HepG2 (cell line): ENCODE data around the gene TCFL5. TPM values are rescaled to one million over a fixed set of nuclear protein-coding genes. Genes with fewer than 3 reads are reported as not detected.

ENCODE experiments used
- CTCF ChIP-seq: sonication (generic); formaldehyde crosslinking; IDR thresholded peaks from 2 replicates; pipeline ENCODE4 v1.5.0; 2020; ENCODE audit warnings: mild to moderate bottlenecking, missing genetic modification reagents, moderate library complexity
- ERF ChIP-seq: IDR thresholded peaks from 2 replicates; pipeline ENCODE4 v1.6.1; 2018; ENCODE audit warnings: missing biosample characterization, missing genetic modification reagents
- FOSL2 ChIP-seq: sonication (generic); formaldehyde crosslinking; IDR thresholded peaks from 2 replicates; pipeline ENCODE4 v1.4.0; 2020; ENCODE audit warnings: missing genetic modification reagents
- FOXA1 ChIP-seq, 2 experiments: fragments of 450-650 bp in 1 of 2; sonication (generic) in 1 of 2; formaldehyde crosslinking in 1 of 2; IDR thresholded peaks; 2 replicates each; pipeline versions ENCODE4 v1.4.0 to v1.6.1; 2016 to 2020; ENCODE audit warnings: missing genetic modification reagents in 1 of 2
- HOXA3 ChIP-seq: sonication (generic); formaldehyde crosslinking; IDR thresholded peaks from 2 replicates; pipeline ENCODE4 v1.5.0; 2020; ENCODE audit warnings: missing genetic modification reagents
- KLF15 ChIP-seq: sonication (generic); formaldehyde crosslinking; IDR thresholded peaks from 2 replicates; pipeline ENCODE4 v1.8.1; 2023; ENCODE audit warnings: borderline replicate concordance, mild to moderate bottlenecking, inconsistent platforms, missing genetic modification reagents, mixed read lengths
- MTA1 ChIP-seq: sonication (generic); formaldehyde crosslinking; IDR thresholded peaks from 2 replicates; pipeline ENCODE4 v1.4.0; 2020; ENCODE audit warnings: missing genetic modification reagents, mild to moderate bottlenecking, borderline replicate concordance
- NFATC3 ChIP-seq: sonication (generic); formaldehyde crosslinking; IDR thresholded peaks from 2 replicates; pipeline ENCODE4 v1.5.1; 2020; ENCODE audit warnings: mild to moderate bottlenecking, missing genetic modification reagents
- NR1H2 ChIP-seq: sonication (generic); formaldehyde crosslinking; IDR thresholded peaks from 2 replicates; pipeline ENCODE4 v1.8.1; 2022; ENCODE audit warnings: low read depth, missing genetic modification reagents, borderline replicate concordance
- PHF8 ChIP-seq: sonication (generic); formaldehyde crosslinking; IDR thresholded peaks from 2 replicates; pipeline ENCODE4 v1.5.0; 2020; ENCODE audit warnings: missing genetic modification reagents
- RCOR2 ChIP-seq: IDR thresholded peaks from 2 replicates; pipeline ENCODE4 v1.6.1; 2016; ENCODE audit warnings: missing biosample characterization, missing genetic modification reagents
- SNAPC5 ChIP-seq: sonication (generic); formaldehyde crosslinking; IDR thresholded peaks from 2 replicates; pipeline ENCODE4 v1.8.1; 2023; ENCODE audit warnings: mild to moderate bottlenecking, missing genetic modification reagents, borderline replicate concordance
- SPEN ChIP-seq: sonication (generic); formaldehyde crosslinking; IDR thresholded peaks from 2 replicates; pipeline ENCODE4 v1.5.1; 2020; ENCODE audit warnings: low read depth, mild to moderate bottlenecking, missing genetic modification reagents
- SSRP1 ChIP-seq: IDR thresholded peaks from 2 replicates; pipeline ENCODE4 v1.6.1; 2016; ENCODE audit warnings: control low read depth
- TARDBP ChIP-seq: sonication (generic); formaldehyde crosslinking; IDR thresholded peaks from 2 replicates; pipeline ENCODE4 v1.8.0; 2022; ENCODE audit warnings: mild to moderate bottlenecking, missing genetic modification reagents
- YY1 ChIP-seq: IDR thresholded peaks from 2 replicates; pipeline ENCODE4 v1.6.1; 2011; ENCODE audit warnings: low read length, low read depth, moderate library complexity, mild to moderate bottlenecking; ENCODE audit not compliant: insufficient read depth, insufficient replicate concordance
- ZC3H13 ChIP-seq: sonication (generic); formaldehyde crosslinking; IDR thresholded peaks from 2 replicates; pipeline ENCODE4 v1.8.1; 2023; ENCODE audit warnings: mild to moderate bottlenecking, missing genetic modification reagents, moderate library complexity
- ZFAT ChIP-seq: sonication (generic); formaldehyde crosslinking; conservative IDR thresholded peaks from 2 replicates; pipeline ENCODE4 v1.8.1; 2023; ENCODE audit warnings: missing genetic modification reagents, inconsistent platforms
- ZFP41 ChIP-seq: sonication (generic); formaldehyde crosslinking; IDR thresholded peaks from 2 replicates; pipeline ENCODE4 v1.4.0; 2020; ENCODE audit warnings: mild to moderate bottlenecking, missing genetic modification reagents, borderline replicate concordance
- ZNF143 ChIP-seq: sonication (generic); formaldehyde crosslinking; IDR thresholded peaks from 2 replicates; pipeline ENCODE4 v1.4.0; 2020; ENCODE audit warnings: missing genetic modification reagents
- ZNF224 ChIP-seq: sonication (generic); formaldehyde crosslinking; IDR thresholded peaks from 2 replicates; pipeline ENCODE4 v1.5.0; 2020; ENCODE audit warnings: mild to moderate bottlenecking, missing genetic modification reagents
- ZNF350 ChIP-seq: sonication (generic); formaldehyde crosslinking; IDR thresholded peaks from 2 replicates; pipeline ENCODE4 v1.4.0; 2020; ENCODE audit warnings: mild to moderate bottlenecking, low read depth, missing genetic modification reagents, borderline replicate concordance
- ZNF563 ChIP-seq: sonication (generic); formaldehyde crosslinking; IDR thresholded peaks from 2 replicates; pipeline ENCODE4 v1.8.0; 2022; ENCODE audit warnings: mild to moderate bottlenecking, moderate library complexity, missing genetic modification reagents
- ZNF614 ChIP-seq: IDR thresholded peaks from 2 replicates; pipeline ENCODE4 v1.6.1; 2018; ENCODE audit warnings: missing biosample characterization, missing genetic modification reagents, inconsistent platforms, borderline replicate concordance
- ZNF674 ChIP-seq: sonication (generic); formaldehyde crosslinking; IDR thresholded peaks from 2 replicates; pipeline ENCODE4 v1.5.0; 2020; ENCODE audit warnings: low read depth, mild to moderate bottlenecking, missing genetic modification reagents
- ZNF703 ChIP-seq: sonication (generic); formaldehyde crosslinking; IDR thresholded peaks from 2 replicates; pipeline ENCODE4 v1.5.1; 2020; ENCODE audit warnings: missing genetic modification reagents, mild to moderate bottlenecking, moderate library complexity, borderline replicate concordance
- ZNF816 ChIP-seq: sonication (generic); formaldehyde crosslinking; IDR thresholded peaks from 2 replicates; pipeline ENCODE4 v1.8.0; 2022; ENCODE audit warnings: missing genetic modification reagents, mild to moderate bottlenecking, borderline replicate concordance
- polyA plus RNA-seq, 8 experiments: library from polyadenylated mRNA; depleted of rRNA in 3 of 8; stranded (reverse) in 7 of 8; unstranded in 1 of 8; fragments of >200 nt; fragmentation: Illumina TruSeq in 4 of 8; extraction: Trizol in 4 of 8; gene quantifications; 2 replicates each; pipeline versions ENCODE4 v1.2.1 to v1.2.3, GENCODE V29; 2011 to 2016; ENCODE audit warnings: low read depth in 4 of 8, missing spikeins in 1 of 8, mixed read lengths in 1 of 8; ENCODE audit not compliant: insufficient read depth in 1 of 8
- total RNA-seq, 5 experiments: library from RNA; depleted of rRNA; stranded (reverse); fragments of >200 nt; fragmentation: Illumina TruSeq; extraction: Trizol; gene quantifications; 2 replicates each; pipeline ENCODE4 v1.2.3, GENCODE V29; 2016; ENCODE audit warnings: low read depth in 1 of 5
- TF ChIP-seq, protein P1 (sequence below): sonication (generic); formaldehyde crosslinking; IDR thresholded peaks from 2 replicates; pipeline ENCODE4 v1.4.0; 2020; ENCODE audit warnings: low read depth, mild to moderate bottlenecking, missing genetic modification reagents

Gene TCFL5
- total and polyA plus RNA-seq, 2 of the 13 experiments (the other 11 are each of a cell fraction or from before 2014, with no cell fraction given), result 14.8 to 20.0 TPM

DNA sequence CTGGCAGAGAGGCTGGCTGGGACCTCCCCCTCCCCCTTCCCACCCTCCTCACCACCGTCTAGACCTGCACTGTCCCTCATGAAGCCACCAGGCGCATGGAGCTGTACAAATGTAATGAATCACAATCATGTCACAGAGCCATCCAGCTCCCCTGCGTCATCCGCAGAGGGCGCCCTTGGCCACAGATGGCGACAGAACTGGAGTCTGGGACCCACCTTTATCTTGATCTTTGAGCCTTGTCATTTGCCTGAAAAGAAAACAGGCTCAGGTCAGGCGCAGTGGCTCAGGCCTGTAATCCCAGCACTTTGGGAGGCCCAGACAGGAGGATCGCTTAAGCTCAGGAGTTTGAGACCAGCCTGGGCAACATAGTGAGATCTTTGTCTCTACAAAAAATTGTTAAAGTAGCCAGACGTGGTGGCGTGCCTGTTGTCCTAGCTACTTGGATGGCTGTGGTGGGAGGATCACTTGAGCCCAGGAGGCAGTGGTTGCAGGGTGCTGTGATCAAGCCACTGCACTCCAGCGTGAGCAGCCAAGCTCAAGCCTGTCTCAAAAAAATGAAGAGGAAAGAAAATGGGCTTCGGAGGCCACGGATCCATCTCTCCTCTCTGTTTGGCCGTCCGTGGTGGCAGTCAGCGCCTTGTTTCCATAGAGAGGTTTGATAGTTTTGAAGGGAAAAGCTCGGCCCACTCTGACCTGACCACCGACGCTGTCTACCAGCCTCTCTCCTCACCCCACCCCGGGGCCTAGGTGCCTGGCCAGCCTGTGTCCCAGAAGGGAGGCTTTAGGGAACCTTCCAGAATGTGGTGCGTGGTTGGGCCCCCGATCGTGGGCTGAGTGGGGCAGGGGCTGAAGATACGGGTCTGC is 38.6 kb downstream of the TCFL5 start (continued):
- 0 out of 2 replicates have a peak, but pooled peaks have one; percentile 45 for TF ChIP-seq NR1H2 (CRISPR knock-in tag)
- peak; percentile 96 for TF ChIP-seq TARDBP (CRISPR knock-in tag)
- peak; percentile 90 for TF ChIP-seq SPEN
- peak; percentile 61 for TF ChIP-seq PHF8 (CRISPR knock-in tag)
- peak; percentile 85; the same call in 1 of the 2 replicates for TF ChIP-seq NFATC3
- TF ChIP-seq SSRP1 (CRISPR knock-in tag), result peak; percentile 75
- peak; percentile 67; the same call in 1 of the 2 replicates for TF ChIP-seq ZNF563 (CRISPR knock-in tag)
- TF ChIP-seq FOSL2, result peak; percentile 93
- TF ChIP-seq FOXA1 (IDR thresholded peaks at IDR 0.05), result no peak
- TF ChIP-seq FOXA1 (CRISPR knock-in tag; IDR thresholded peaks at IDR 0.05), result peak; percentile 81
- TF ChIP-seq CTCF (CRISPR knock-in tag), result peak; percentile 99
- 0 out of 2 replicates have a peak, but pooled peaks have one; percentile 19 for TF ChIP-seq MTA1
- no peak for TF ChIP-seq ZNF674 (CRISPR knock-in tag)
- peak; percentile 51; the same call in 1 of the 2 replicates for TF ChIP-seq ZNF143 (CRISPR knock-in tag)
- TF ChIP-seq ZFP41 (CRISPR knock-in tag), result no peak
- peak; percentile 94 for TF ChIP-seq HOXA3 (CRISPR knock-in tag)
- TF ChIP-seq RCOR2 (CRISPR knock-in tag), result peak; percentile 100
- TF ChIP-seq, protein P1, sequence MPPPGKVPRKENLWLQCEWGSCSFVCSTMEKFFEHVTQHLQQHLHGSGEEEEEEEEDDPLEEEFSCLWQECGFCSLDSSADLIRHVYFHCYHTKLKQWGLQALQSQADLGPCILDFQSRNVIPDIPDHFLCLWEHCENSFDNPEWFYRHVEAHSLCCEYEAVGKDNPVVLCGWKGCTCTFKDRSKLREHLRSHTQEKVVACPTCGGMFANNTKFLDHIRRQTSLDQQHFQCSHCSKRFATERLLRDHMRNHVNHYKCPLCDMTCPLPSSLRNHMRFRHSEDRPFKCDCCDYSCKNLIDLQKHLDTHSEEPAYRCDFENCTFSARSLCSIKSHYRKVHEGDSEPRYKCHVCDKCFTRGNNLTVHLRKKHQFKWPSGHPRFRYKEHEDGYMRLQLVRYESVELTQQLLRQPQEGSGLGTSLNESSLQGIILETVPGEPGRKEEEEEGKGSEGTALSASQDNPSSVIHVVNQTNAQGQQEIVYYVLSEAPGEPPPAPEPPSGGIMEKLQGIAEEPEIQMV (CRISPR knock-in tag), result peak; percentile 62; the same call in 1 of the 2 replicates
- TF ChIP-seq ZC3H13 (CRISPR knock-in tag), result no peak
- no peak for TF ChIP-seq ZNF703
- TF ChIP-seq SNAPC5 (CRISPR knock-in tag), result no peak; the same call in 1 of the 2 replicates
- TF ChIP-seq ZFAT, result no peak
- TF ChIP-seq ZNF224, result no peak
- TF ChIP-seq KLF15 (CRISPR knock-in tag), result no peak
- TF ChIP-seq ERF, result peak; percentile 95
- TF ChIP-seq YY1, result peak; percentile 72
- peak; percentile 72 for TF ChIP-seq ZNF350 (CRISPR knock-in tag)
- TF ChIP-seq ZNF614 (CRISPR knock-in tag), result peak; percentile 99
- no peak for TF ChIP-seq ZNF816 (CRISPR knock-in tag)
